ENCODE results near the gene SVOP.

Gene SVOP

GRCh38 chr12:108969622-108970021 is 51.2 kb downstream of the SVOP start:
- DNase-seq = no peak

- no peak for DNase-seq
These were observed 52.9 kb downstream of the SVOP start for GRCh38 chr12:108967869-108968540.

- no peak for DNase-seq
These were observed 54.3 kb downstream of the SVOP start for GRCh38 chr12:108966378-108967151.

GRCh38 chr12:108965886-108966285 is 55.0 kb downstream of the SVOP start:
- no peak for DNase-seq

- DNase-seq = no peak
These were observed 56.2 kb downstream of the SVOP start for GRCh38 chr12:108964371-108965352.

GRCh38 chr12:108962256-108962655 is 58.6 kb downstream of the SVOP start:
- no peak for DNase-seq

- DNase-seq = no peak
These were observed 60.9 kb downstream of the SVOP start for GRCh38 chr12:108959748-108960655.

- no peak for DNase-seq
These were observed 65.5 kb downstream of the SVOP start for GRCh38 chr12:108955225-108955835.

GRCh38 chr12:108950991-108951739 is 69.7 kb downstream of the SVOP start:
- DNase-seq = no peak

- DNase-seq = no peak
These were observed 70.9 kb downstream of the SVOP start for GRCh38 chr12:108949976-108950375.

GRCh38 chr12:108948367-108948766 is 72.5 kb downstream of the SVOP start:
- DNase-seq = no peak

- DNase-seq = no peak
These were observed 73.8 kb downstream of the SVOP start for GRCh38 chr12:108947097-108947496.

- DNase-seq = no peak
These were observed 80.7 kb downstream of the SVOP start for GRCh38 chr12:108940138-108940537.

GRCh38 chr12:108939594-108939993 is 81.3 kb downstream of the SVOP start:
- no peak for DNase-seq

- DNase-seq = no peak
These were observed 82.5 kb downstream of the SVOP start for GRCh38 chr12:108938247-108938924.

- DNase-seq = no peak
These were observed 85.6 kb downstream of the SVOP start for GRCh38 chr12:108935159-108935763.

- no peak for DNase-seq
These were observed 86.9 kb downstream of the SVOP start for GRCh38 chr12:108933949-108934348.

- DNase-seq = no peak
These were observed 90.1 kb downstream of the SVOP start for GRCh38 chr12:108930756-108931155.

GRCh38 chr12:108930155-108930554 is 90.7 kb downstream of the SVOP start:
- no peak for DNase-seq

- DNase-seq = no peak
These were observed 92.2 kb downstream of the SVOP start for GRCh38 chr12:108928695-108929094.
